A673 (cell line): Measurements from ENCODE around the gene RASSF1. TPM values are rescaled to one million over a fixed set of nuclear protein-coding genes. Genes with fewer than 3 reads are reported as not detected.

ENCODE experiments used
- BruUV-seq: library from RNA; stranded (reverse); fragments of 400-500 nt; replicated peaks from 2 replicates; lab custom pipeline; 2021; lab: Mats Ljungman, UMichigan
- CTCF ChIA-PET: fragments of 300-600 bp; sonication (Branson Sonifier 250); formaldehyde crosslinking; loops from one replicate; lab custom pipeline; 2022; ENCODE audit warnings: antibody characterized with exemption; lab: Charles Lee
- POLR2A ChIA-PET: fragments of 300-600 bp; sonication (Branson Sonifier 250); formaldehyde crosslinking; loops from one replicate; lab custom pipeline; 2022; ENCODE audit warnings: antibody characterized with exemption; ENCODE audit not compliant: low non-redundant PET; lab: Charles Lee
- DNase-seq: peaks from one replicate; pipeline ENCODE4 v3.0.0-alpha.2; 2015; ENCODE audit warnings: low spot score
- H3K27ac ChIP-seq: fragments of 200-600 bp; sonication (generic); 2 replicates; pipeline ENCODE4 v1.5.1; 2016; ENCODE audit warnings: mixed run types, low read depth, mild to moderate bottlenecking, mixed read lengths, antibody characterized with exemption, low read length; ENCODE audit not compliant: poor library complexity, severe bottlenecking
- H3K27me3 ChIP-seq: fragments of 200-600 bp; sonication (generic); replicated peaks from 2 replicates; pipeline ENCODE4 v1.6.1; 2017; ENCODE audit warnings: mixed run types, low read depth, mild to moderate bottlenecking, mixed read lengths, antibody characterized with exemption, low read length; ENCODE audit not compliant: insufficient read depth, poor library complexity
- H3K36me3 ChIP-seq: fragments of 200-600 bp; sonication (generic); 2 replicates; pipeline ENCODE4 v1.6.1; 2016; ENCODE audit warnings: mixed run types, mild to moderate bottlenecking, mixed read lengths, antibody characterized with exemption, low read length; ENCODE audit not compliant: insufficient read depth, poor library complexity, severe bottlenecking
- H3K4me1 ChIP-seq: fragments of 200-600 bp; sonication (generic); 2 replicates; pipeline ENCODE4 v1.6.1; 2017; ENCODE audit warnings: mixed run types, mild to moderate bottlenecking, mixed read lengths, antibody characterized with exemption, low read length; ENCODE audit not compliant: insufficient read depth, poor library complexity, severe bottlenecking
- H3K4me3 ChIP-seq: fragments of 200-600 bp; sonication (generic); 2 replicates; pipeline ENCODE4 v1.5.1; 2016; ENCODE audit warnings: low read depth, mixed run types, mild to moderate bottlenecking, mixed read lengths, low read length; ENCODE audit not compliant: poor library complexity, severe bottlenecking
- H3K9me3 ChIP-seq: fragments of 200-600 bp; sonication (generic); 2 replicates; pipeline ENCODE4 v1.6.1; 2016; ENCODE audit warnings: mixed run types, low read depth, mild to moderate bottlenecking, mixed read lengths, antibody characterized with exemption, low read length; ENCODE audit not compliant: poor library complexity, severe bottlenecking
- EZH2 ChIP-seq: fragments of 200-600 bp; sonication (generic); IDR thresholded peaks from 2 replicates; pipeline ENCODE4 v1.6.1; 2017; ENCODE audit warnings: borderline replicate concordance, low read depth, mild to moderate bottlenecking, mixed read lengths, antibody characterized with exemption, low read length; ENCODE audit not compliant: poor library complexity, severe bottlenecking
- intact Hi-C: fragments of 100-400 bp; cut with micrococcal nuclease; formaldehyde crosslinking; loops from one replicate; pipeline ENCODE4 v1.10.0; 2022; ENCODE audit not compliant: unreplicated experiment
- total RNA-seq: library from RNA; stranded (reverse); gene quantifications from 2 replicates; pipeline ENCODE4 v1.2.3, GENCODE V29; 2021
- TF ChIP-seq, protein P1 (sequence below): fragments of 300-800, 200-600 bp; sonication (generic); conservative IDR thresholded peaks from 2 replicates; pipeline ENCODE4 v1.5.1; 2017; ENCODE audit warnings: low read depth, mild to moderate bottlenecking, antibody characterized with exemption, low read length, moderate library complexity, mixed read lengths

Gene RASSF1
- total RNA-seq, 1 experiment from 2014 or later, result 14.4 TPM

DNA sequence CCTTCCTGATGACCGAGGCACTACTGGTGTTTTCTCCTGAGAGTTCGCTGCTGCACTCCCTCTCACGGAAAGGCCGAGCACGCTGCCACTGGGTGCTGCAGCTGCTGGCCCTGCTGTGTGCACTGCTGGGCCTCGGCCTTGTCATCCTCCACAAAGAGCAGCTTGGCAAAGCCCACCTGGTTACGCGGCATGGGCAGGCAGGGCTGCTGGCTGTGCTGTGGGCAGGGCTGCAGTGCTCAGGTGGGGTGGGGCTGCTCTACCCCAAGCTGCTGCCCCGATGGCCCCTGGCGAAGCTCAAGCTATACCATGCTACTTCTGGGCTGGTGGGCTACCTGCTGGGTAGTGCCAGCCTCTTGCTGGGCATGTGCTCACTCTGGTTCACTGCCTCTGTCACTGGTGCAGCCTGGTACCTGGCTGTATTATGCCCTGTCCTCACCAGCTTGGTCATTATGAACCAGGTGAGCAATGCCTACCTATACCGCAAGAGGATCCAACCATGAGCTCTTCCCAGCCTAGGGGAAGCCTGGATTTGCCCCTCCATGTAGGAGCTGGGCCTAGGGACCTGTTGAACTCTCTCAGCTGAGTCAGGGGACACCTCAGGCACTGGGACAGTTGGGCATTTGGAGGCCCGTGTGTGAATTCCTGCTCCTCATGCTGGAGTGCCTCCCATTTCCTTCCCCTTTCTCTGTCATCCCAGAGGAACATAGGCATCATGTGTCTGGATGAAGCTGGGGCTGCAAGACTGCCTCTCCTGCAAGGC is 12.8 kb upstream of the RASSF1 start:
- BruUV-seq, result no TSS peak

DNA sequence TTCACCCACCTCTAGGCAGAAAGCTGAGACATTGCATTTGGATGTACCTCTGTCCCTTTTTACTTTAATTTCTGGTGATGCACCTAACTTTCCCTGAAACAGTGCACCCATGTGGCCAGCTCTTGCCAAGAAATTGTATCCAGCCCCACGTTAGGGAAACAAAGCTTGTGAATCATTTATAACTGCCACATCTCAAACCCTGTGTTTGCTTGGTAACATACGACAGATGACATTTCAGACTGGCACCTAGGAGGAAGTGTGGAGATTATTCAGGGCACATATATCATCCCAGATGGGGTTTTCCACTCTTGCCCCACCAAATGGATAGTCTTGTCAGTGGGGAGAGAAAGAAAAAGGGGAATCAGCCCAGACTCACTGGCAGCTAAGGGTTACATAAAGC is 12.1 kb upstream of the RASSF1 start:
- intact Hi-C loops, result loop anchor here (5.0 kb wide), 1 partner anchor 190 kb away; no protein-coding TSS in a partner anchor
- H3K4me3 ChIP-seq, result no peak overlapping the region
- H3K27me3 ChIP-seq, result no peaks in the 10 kb centered on the region
- no peak overlapping the region for H3K27ac ChIP-seq
- H3K36me3 ChIP-seq, result peaks cover 3% of the 10 kb centered on the region
- ChIA-PET CTCF (no interaction called here), POLR2A (no interaction called here)
- no peak for TF ChIP-seq EZH2
- TF ChIP-seq, protein P1, sequence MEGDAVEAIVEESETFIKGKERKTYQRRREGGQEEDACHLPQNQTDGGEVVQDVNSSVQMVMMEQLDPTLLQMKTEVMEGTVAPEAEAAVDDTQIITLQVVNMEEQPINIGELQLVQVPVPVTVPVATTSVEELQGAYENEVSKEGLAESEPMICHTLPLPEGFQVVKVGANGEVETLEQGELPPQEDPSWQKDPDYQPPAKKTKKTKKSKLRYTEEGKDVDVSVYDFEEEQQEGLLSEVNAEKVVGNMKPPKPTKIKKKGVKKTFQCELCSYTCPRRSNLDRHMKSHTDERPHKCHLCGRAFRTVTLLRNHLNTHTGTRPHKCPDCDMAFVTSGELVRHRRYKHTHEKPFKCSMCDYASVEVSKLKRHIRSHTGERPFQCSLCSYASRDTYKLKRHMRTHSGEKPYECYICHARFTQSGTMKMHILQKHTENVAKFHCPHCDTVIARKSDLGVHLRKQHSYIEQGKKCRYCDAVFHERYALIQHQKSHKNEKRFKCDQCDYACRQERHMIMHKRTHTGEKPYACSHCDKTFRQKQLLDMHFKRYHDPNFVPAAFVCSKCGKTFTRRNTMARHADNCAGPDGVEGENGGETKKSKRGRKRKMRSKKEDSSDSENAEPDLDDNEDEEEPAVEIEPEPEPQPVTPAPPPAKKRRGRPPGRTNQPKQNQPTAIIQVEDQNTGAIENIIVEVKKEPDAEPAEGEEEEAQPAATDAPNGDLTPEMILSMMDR, result 0 out of 2 replicates have a peak, but pooled peaks have one; percentile 18
- no peaks in the 10 kb centered on the region for H3K9me3 ChIP-seq
- DNase-seq, result no peak
- H3K4me1 ChIP-seq, result peaks cover 5% of the 10 kb centered on the region
- BruUV-seq, result TSS peak; percentile 54

More for the DNA sequence above, 12.8 kb upstream of the RASSF1 start:
- Histone ChIP-seq H3K4me1 (peaks cover 5% of the 10 kb centered on the region), H3K36me3 (peaks cover 3% of the 10 kb centered on the region), H3K27me3 (no peaks in the 10 kb centered on the region), H3K27ac (no peak overlapping the region), H3K9me3 (no peaks in the 10 kb centered on the region), H3K4me3 (no peak overlapping the region)
- CTCF ChIA-PET, result no interaction called here
- POLR2A ChIA-PET, result no interaction called here
- no peak for TF ChIP-seq EZH2
- TF ChIP-seq, protein P1, result no peak
- DNase-seq, result no peak
- intact Hi-C loops, result loop anchor here (5.0 kb wide), 1 partner anchor 189 kb away; no protein-coding TSS in a partner anchor

DNA sequence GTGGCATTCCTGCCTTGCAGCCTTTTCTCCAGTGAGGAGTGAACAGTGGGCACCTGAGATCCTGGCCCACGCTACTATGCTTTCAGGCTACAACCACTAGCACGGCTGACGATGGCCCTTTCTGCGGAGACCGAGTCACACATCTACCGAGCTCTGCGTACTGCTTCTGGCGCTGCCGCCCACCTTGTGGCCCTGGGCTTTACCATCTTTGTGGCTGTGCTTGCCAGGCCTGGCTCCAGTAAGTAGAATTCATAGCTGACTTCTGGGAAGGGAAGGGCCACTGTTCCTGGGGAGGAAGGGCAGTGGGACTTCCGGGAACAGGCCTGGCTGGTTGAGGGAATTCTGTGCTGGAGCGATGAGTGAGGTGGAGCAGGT is 10.7 kb upstream of the RASSF1 start:
- intact Hi-C loops, result loop anchor here (5.0 kb wide), 1 partner anchor 191 kb away; no protein-coding TSS in a partner anchor
- Histone ChIP-seq H3K4me1 (peaks cover 5% of the 10 kb centered on the region), H3K36me3 (peaks cover 3% of the 10 kb centered on the region), H3K4me3 (peak overlapping the region; percentile 72), H3K27ac (no peak overlapping the region), H3K9me3 (no peaks in the 10 kb centered on the region), H3K27me3 (no peaks in the 10 kb centered on the region)
- ChIA-PET CTCF (no interaction called here), POLR2A (no interaction called here)
- BruUV-seq, result no TSS peak
- no peak for TF ChIP-seq EZH2
- TF ChIP-seq, protein P1, result no peak
- no peak for DNase-seq
